Sciatic nerve (tissue), 2 donors: ENCODE measurements around the gene GLB1L3. TPM values are rescaled to one million over a fixed set of nuclear protein-coding genes. Genes with fewer than 3 reads are reported as not detected.
A peak's percentile ranks its signal among the peaks of the same experiment; 100 is the strongest.
"Not testable (repeated sequence)": the region's sequence is repeated elsewhere in the genome, so short reads cannot be mapped to it uniquely, and the experiment has no call there.

Experiments
- ATAC-seq: fragments of 200-7000 bp; cut with Tn5 transposase; one replicate; pipeline ENCODE4 v1.9.1; 2020; ENCODE audit warnings: mild to moderate bottlenecking, moderate library complexity
- DNase-seq: peaks from one replicate; pipeline ENCODE4 v3.0.0-alpha.2; 2020; ENCODE audit warnings: low spot score
- intact Hi-C: fragments of 100-400 bp; cut with DNase I; formaldehyde crosslinking; loops from one replicate; pipeline ENCODE4 v1.14.2; 2022
- total RNA-seq: library from RNA; stranded (reverse); fragmentation: NEBNext Ultra II Directional; extraction: Animal tissue kit (Norgen Biotek cat#: 25700); gene quantifications from one replicate; pipeline ENCODE4 v1.2.1, GENCODE V29; 2021
- donor health status: DM: no; HTN: no; CAD: no.
- donor health status: DM: no; HTN: no; CAD: no.

The GLB1L3 gene
- total RNA-seq, 1 donor from 2014 or later: not detected

DNA sequence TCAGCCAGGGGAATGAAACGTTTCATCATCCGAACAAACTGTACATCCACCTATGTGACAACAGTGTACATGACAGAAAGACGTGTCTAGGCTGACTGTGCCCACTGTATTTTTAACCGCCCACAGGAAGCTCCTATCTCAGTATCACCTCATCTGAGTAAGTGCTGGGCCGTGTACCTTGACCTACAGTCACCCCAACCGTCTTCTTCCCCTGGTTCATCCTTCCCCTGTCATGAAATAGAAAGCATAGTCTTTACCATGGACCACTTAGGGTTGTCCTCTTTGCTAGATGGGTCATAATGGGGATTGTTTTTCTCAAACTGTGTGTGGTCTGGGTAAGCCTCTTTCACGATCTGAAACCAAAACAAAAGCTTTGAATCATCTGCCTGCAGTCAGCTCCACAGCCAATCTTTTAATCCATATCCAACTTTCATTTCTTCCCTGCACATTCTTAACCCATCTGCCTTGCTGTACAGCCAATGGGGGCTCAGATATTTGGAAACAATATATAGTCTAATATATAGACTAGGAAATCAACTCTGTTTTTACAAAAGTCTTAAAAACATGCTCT is 27.2 kb upstream of the GLB1L3 start:
- intact Hi-C loops: no loop called here
- DNase-seq: no peak

DNA sequence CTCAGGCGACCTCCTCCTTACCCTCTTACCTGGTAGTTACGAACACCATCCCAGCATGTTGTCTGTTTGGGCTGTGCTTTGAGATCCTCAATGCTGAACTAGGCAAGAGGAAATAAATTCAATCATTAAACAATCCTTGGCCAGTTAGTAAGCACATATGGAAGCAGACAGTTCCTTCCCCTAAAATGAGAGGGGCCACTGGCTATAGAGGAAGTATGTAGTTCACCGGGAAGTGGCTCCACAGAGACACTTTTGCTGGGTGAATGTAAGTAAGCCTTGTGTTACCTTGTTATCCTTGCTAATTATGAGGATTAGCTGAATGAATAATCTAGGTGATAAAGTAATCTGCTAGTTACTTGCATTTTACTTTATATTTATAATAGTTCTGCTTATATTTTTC is 25.9 kb upstream of the GLB1L3 start:
- DNase-seq (no peak), ATAC-seq (no peak)
- intact Hi-C loops: no loop called here

More for the DNA sequence above, 27.2 kb upstream of the GLB1L3 start:
- no peak for ATAC-seq

DNA sequence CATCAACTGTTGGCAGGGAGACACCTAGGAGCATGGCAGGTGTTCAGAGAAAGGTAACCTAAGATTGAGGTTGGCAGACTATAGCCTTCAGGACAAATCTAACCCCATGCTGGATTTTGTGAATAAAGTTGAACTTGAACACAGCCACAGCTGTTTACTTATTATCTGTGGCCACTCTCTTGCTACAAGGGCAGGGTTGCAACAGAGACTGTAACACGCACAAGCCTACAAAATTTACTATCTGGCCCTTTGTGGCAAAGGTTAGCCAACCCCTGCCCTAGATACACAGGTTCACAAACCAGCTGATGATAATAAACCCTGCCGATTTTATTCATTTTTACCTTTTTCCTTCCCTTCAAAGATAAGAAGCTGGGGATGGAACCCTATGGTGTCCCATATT is 25.5 kb upstream of the GLB1L3 start:
- intact Hi-C loops: no loop called here
- ATAC-seq: no peak
- no peak for DNase-seq

DNA sequence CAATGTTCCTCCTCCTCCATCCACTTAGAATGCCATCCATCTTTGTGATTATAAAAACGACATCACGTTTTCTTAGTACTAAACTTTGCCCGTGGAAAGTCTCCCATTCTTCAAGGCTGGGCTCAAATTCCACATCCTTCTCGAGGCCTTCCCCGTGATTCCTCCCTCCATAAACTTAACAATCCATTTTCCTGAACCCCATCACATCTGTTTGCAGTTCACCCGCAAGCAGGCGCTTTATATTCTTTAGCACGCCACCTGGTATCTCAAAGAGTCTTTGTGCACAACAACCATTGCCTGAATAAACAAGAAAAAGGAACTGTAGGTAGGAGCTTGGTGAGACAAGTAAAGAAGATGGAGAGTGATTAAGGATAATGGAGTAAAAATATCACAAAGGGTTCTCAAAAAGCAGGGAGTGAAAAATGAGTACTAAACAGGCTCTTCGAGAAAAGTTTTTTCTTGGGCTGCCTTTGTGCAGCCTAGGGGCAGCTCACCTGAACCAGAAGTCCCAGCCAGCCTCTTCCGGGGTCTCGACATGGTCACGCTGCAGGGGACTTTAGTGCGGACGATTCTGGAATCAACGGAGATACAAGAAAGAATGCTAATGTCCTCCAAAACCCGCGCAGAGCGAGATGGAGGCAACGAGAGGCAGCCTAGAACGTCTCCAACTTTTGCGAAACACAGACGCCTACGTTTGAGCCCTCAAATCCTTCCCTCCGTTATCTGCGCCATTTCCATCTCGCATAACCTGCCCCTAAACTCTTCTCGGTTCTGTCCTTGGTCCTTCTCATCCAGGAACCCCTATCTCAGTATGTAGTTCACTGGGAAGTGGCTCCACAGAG is 23.6 kb upstream of the GLB1L3 start:
- DNase-seq (no peak), ATAC-seq (peak; percentile 42)
- intact Hi-C loops: no loop called here

DNA sequence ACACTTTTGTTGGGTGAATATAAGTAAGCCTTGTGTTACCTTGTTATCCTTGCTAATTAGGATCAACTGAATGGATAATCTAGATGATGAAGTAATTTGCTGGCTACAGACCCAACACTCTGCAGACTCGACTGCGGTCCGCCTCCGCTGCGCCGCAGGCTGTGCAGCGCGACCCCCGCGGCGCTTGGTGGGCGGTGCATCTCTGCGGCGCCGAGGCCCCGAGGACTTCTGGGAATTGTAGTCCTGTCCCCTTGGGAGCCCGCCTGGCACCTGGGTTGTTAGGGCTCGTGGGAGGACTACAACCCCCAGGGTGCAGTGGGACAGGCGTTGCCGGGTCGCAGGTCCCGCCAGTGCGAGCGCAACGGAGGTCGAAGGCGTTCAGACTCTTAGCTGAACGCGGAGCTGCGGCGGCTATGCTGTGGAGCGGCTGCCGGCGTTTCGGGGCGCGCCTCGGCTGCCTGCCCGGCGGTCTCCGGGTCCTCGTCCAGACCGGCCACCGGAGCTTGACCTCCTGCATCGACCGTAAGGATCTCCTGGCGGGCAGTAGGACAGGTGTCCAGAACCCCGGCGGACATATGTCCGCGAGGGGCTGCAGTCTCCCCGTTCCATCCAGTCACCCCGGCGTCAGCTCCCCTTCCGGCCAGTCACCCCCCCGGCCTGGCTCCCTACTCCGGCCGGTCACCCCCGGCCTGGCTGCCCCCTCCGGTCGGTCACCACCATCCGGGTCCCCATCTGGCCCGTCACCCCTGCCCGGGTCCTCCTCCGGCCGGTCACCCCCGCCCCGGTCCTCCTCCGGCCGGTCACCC is 22.8 kb upstream of the GLB1L3 start, which contains the start of the genes ACAD8 and THYN1:
ACAD8 (plus strand) TSS at position 381 of the 806 bp plus-strand sequence; CDS start at position 414, 33 bp downstream.
THYN1 (minus strand) TSS at position 165 of the 806 bp plus-strand sequence. CDS start 470 bp downstream, outside the sequence.
- ATAC-seq (peak; percentile 100), DNase-seq (peak; percentile 97)
- intact Hi-C loops: no loop called here

DNA sequence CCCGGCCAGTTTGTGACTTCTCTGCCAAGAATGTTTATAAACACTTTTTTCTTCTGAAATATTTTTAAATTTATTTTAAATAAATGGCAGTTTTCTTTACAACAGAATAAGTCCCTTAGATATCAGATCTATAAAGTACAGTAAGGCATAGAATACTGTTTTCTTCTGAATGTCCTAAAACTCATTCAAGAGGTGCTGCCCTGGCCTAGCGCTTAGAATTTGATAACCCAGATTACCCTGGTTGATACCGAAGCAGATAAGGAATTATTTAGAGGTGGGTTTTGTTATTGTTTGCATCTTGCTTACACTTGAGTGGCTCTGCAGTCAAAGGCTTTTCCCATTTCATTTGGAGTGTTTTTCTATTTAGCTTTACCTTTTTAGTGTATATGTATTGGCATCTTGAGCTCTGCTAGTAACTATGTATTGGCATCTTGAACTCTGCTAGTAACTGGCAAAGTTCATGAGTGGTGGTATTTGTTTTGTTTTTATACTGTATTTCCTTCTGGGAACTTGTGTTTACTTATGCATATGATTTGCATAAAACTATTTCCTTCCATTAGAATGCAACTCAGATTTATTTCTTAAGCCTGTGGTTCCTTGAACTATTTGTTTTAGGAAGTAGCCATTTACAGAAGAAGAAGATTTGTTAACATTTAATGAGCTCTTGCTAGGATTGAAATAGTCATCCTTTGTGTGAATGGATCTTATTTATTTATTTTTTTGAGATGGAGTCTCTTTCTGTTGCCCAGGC is 21.6 kb upstream of the GLB1L3 start:
- ATAC-seq (no peak), DNase-seq (no peak)
- intact Hi-C loops: no loop called here

DNA sequence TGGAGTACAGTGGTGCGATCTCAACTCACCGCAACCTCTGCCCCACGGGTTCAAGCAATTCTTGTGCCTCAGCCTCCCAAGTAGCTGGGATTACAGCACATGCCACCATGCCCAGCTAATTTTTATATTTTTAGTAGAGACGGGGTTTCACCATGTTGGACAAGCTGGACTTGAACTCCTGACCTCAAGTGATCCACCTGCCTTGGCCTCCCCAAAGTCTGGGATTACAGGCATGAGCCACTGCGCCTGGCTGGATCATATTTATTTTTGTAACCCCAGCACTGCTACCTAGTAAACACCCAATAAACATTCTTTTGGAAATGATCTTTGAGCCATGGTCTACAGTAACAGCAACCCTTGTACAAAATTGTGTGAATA is 21.0 kb upstream of the GLB1L3 start:
- intact Hi-C loops, ATAC-seq, DNase-seq: not testable (repeated sequence)

DNA sequence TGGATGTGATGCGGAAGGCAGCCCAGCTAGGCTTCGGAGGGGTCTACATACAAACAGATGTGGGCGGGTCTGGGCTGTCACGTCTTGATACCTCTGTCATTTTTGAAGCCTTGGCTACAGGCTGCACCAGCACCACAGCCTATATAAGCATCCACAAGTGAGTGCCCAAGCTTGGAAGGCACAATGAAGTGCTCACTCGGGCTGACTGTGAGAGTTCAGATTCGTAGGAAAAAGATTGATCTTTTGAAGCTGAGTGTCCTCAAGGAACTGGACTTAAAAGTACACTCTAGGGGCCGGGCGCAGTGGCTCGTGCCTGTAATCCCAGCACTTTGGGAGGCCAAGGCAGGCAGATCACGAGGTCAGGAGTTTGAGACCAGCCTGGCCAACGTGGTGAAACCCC is 19.1 kb upstream of the GLB1L3 start:
- ATAC-seq: no peak
- intact Hi-C loops: no loop called here
- no peak for DNase-seq

DNA sequence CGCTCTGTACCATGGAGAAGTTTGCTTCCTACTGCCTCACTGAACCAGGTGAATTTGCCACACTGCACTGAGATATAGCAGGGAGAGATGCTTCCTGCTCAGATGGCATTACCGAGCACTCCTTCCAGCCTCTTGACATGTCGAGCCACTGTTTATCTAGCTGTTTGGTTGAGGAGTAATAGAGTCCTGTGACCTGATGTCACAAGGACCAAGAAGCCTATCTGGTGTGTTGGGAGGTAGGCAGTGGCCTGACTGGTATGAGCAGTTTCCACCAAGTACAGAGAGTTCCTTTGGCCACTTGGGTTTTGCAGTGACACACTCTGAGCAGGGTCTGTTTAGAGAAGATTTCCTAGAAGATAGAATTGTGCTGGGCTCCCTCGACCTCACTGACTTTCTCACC is 17.6 kb upstream of the GLB1L3 start:
- ATAC-seq: no peak
- intact Hi-C loops: no loop called here

DNA sequence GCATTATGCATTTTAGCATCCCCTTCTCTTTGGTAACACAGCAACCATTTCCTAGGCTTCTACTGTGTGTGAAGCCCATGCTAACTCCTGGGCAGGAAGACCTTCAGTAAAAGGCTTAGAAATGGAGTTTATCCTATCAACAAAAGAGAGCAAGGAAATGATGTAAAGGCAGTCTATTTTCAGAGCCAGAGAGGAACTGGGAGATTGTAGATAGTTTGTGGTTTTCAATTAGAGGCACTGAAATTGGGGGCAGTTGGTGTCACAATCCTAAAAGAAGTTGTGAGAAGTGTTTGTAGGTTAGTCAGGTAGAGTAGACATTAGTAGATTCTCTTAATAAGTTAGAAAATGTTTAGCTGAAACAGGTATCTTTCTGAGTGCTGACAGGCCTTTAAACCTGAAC is 15.7 kb upstream of the GLB1L3 start:
- DNase-seq (no peak), ATAC-seq (no peak)
- intact Hi-C loops: no loop called here

More for the DNA sequence above, 17.6 kb upstream of the GLB1L3 start:
- no peak for DNase-seq

DNA sequence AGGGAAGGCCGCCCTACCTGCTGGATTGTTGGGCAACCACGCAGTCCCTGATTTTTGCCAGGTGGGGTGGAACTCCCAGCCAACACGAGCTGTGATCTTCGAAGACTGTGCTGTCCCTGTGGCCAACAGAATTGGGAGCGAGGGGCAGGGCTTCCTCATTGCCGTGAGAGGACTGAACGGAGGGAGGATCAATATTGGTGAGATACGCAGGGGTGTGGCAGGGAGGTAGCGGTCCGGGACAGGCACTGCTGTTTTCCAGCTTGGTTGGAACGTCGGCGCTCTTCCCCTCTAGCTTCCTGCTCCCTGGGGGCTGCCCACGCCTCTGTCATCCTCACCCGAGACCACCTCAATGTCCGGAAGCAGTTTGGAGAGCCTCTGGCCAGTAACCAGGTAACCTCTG is 15.2 kb upstream of the GLB1L3 start:
- intact Hi-C loops: no loop called here
- ATAC-seq (no peak), DNase-seq (no peak)

DNA sequence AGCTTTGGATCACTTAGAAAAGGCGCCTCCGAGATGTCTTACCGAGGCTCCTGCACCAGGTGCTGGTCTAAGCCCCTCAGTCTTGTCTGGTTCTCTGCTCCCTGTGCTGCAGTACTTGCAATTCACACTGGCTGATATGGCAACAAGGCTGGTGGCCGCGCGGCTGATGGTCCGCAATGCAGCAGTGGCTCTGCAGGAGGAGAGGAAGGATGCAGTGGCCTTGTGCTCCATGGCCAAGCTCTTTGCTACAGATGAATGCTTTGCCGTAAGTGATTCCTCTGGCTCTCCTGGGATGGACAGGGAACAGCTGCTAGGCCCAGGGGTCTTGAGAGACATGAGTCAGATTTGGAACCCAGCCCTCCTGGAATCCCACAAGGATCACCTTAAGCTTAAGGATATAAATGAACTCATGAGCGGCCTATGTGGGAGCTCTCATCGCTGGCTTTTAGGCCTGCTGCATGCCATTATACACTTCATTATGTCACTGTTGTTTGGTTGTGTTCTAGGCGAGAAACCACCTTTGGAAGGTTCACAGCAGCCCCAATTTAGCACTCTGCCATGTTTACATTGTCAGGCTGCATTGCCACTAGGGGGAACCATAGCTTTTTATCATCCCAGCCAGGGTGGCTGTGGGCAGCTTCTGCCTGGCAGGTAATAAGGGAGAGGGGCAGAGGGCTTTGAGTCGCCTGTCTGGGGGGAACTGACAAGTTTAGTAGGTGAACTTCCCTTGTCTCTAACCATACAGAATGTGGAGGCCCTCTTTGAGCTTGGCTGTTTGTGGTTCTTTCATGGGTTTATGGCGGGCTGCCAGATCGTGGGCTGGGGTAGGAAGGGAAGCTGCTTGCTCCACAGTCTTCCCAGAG is 14.3 kb upstream of the GLB1L3 start:
- DNase-seq: no peak
- intact Hi-C loops: no loop called here
- no peak for ATAC-seq

DNA sequence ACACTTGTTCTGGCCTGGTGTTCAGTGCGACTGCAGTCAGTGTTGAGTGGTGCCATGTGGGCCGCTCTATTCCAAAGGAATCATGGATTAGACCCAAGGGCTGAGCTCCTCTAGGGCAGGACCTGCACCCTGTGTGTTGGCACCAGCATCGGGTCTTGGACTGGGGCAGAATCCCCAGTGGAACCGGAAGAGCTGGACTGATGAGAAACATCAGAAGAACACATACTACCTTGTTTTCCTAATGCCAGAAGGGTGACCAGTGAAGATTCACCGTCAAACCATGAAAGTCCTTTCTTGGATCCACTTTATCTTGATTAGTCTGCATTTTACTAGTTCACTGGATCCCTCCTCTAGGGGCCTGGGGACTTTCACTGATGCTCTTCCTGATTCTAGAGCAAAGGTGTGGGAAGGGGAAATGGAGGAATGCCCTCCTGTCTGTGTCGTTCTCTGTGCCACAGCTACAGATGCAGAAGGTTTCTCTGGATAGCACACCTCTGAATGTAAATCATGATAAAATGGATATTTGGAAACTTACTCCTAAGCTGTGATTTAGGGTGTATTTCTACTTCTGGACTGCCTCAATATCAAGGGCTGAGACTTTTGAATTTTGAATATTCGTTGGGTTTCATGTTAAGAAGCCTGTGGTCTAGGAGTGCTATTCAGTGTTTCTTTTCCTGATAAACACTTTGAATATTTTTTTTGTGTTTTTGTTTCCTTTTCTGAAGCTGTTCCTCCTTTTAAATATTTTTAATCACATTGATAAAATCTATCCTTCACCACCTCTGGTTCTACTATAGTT is 11.0 kb upstream of the GLB1L3 start:
- DNase-seq (no peak), ATAC-seq (no peak)
- intact Hi-C loops: no loop called here

DNA sequence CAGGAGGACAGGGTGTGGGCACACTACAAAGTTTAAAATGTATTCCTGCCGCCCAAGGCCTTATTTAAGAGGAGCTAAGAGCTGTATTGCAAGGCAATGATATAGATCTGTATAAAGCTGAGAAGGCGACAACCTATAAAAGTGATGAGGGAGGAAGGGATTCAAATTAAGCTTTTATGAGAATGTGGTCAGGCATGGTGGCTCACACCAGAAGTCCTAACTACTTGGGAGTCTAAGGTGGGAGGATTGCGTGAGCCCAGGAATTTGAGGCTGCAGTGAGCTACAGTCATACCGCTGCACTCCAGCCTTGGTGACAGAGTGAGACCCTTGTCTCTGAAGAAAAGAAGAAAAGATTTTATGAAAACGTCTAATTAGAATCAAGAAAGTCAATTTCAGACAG is 9.7 kb upstream of the GLB1L3 start:
- no peak for DNase-seq
- no peak for ATAC-seq
- intact Hi-C loops: no loop called here

DNA sequence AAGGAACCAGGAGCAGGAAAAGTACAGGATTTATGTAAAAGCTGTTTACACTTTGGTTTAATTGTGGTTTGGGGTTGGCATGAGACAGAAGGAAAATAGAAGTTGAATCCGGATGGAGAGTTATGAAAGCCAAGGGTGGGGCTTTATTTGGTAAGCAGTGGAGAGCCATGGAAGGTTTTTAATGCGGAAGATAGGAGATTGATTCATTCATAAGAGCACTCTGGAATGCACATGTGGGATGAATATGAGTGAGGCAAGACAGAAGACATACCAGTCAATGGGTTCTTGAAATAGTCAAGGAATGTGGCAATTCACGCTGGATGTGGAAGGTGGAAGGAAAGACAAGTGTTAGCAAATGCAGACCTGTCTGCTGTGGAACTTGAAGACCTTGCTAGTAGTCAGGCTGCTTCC is 9.3 kb upstream of the GLB1L3 start:
- peak; percentile 70 for ATAC-seq
- intact Hi-C loops: no loop called here
- DNase-seq: no peak

DNA sequence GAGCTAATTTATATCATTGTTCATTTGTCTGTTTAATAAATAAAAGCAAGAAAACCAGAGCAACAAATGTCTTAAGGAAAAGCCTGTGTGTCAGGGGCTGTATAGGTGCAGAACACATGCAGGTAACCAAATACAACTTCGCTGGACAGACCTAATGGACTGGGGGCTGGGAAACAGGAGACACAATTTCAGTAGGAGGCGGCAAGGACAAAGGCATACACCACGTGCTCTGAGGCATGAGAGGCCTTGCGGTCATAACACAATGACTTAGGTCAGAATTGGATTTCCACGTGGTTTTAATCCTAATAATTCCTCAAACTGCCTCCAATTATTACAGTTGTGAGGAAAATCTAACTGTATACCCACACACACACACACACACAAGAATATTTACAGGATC is 8.7 kb upstream of the GLB1L3 start:
- ATAC-seq: no peak
- no peak for DNase-seq
- intact Hi-C loops: no loop called here

DNA sequence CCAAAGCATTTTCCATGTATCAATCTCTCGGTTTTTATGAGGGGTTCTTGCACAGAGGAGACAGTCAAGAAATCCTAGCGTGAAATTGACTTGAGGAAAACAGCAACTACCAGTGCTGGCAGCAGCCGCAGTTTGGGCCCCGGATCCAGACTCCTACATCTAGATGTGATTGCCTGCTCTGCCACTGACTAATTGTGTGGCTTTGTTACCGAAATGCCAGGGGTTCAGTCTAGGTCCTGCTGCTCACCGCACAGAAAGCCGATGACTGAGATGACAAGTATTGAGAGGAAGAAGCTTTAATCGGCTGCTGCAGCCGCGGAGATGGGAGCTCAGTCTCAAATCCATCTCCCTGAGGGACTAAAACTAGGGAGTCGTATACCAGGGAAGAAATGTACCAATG is 8.2 kb upstream of the GLB1L3 start:
- intact Hi-C loops: no loop called here
- ATAC-seq (no peak), DNase-seq (no peak)
